ENCODE measurements around the gene DOCK4. TPM values are rescaled to one million over a fixed set of nuclear protein-coding genes. Genes with fewer than 3 reads are reported as not detected.

The DOCK4 gene
- total and polyA plus RNA-seq, 2 experiments from 2014 or later = 2.1 to 5.0 TPM

GRCh38 chr7:112137141-112138101, 68.8 kb downstream of the DOCK4 start:
- 78 to 83% methylated on average over 3 of the region's 3 CpGs for WGBS, 2 experiments (ENCODE audit: low coverage in 1 of 2, low lambda C conversion rate in 2 of 2, missing lambda C conversion rate in 2 of 2)
- Histone ChIP-seq H3K27ac (no peak overlapping the region), H3K9me2 (ENCODE audit: insufficient read depth) (no peaks in the 10 kb centered on the region), H2AFZ (no peak overlapping the region), H3K27me3 (replicated peaks; ENCODE audit: insufficient read depth) (no peaks in the 10 kb centered on the region), H3K4me2 (ENCODE audit: unreplicated experiment) (no peak overlapping the region), H3K9ac (no peak overlapping the region), H3F3A (ENCODE audit: insufficient read depth) (no peaks in the 10 kb centered on the region), H3K79me2 (ENCODE audit: insufficient read depth) (no peaks in the 10 kb centered on the region; the same call in 1 of the 2 replicates), H3K4me3 (no peak overlapping the region), H3K36me3 (ENCODE audit: low read depth) (no peaks in the 10 kb centered on the region), H3K4me1 (ENCODE audit: insufficient read depth) (no peaks in the 10 kb centered on the region), H4K20me1 (ENCODE audit: insufficient read depth) (no peaks in the 10 kb centered on the region), H3K9me3 (ENCODE audit: low read depth) (no peaks in the 10 kb centered on the region)
- TF ChIP-seq EZH2 (IDR thresholded peaks at IDR 0.05; ENCODE audit: insufficient read depth, poor library complexity, severe bottlenecking) = no peak
- TF ChIP-seq EZH2phosphoT487 (IDR thresholded peaks at IDR 0.05; ENCODE audit: insufficient read depth, low read depth) = no peak
- in situ Hi-C loops (cut with MboI) = no loop called here
- DNase-seq = no peak

- 79 to 83% methylated on average over 4 of the region's 4 CpGs for WGBS, 2 experiments (ENCODE audit: low coverage in 1 of 2, low lambda C conversion rate in 2 of 2, missing lambda C conversion rate in 2 of 2)
- no peak for DNase-seq
- in situ Hi-C loops (cut with MboI) = no loop called here
Observed at GRCh38 chr7:112136271-112137008, 69.8 kb downstream of the DOCK4 start.

GRCh38 chr7:112135815-112136214, 70.4 kb downstream of the DOCK4 start:
- H3K27ac ChIP-seq = no peak overlapping the region
- 93 to 95% methylated on average over 1 of the region's 1 CpG for WGBS, 2 experiments (ENCODE audit: low coverage in 1 of 2, low lambda C conversion rate in 2 of 2, missing lambda C conversion rate in 2 of 2)
- no peak overlapping the region for H3K4me3 ChIP-seq
- TF ChIP-seq EZH2 (IDR thresholded peaks at IDR 0.05; ENCODE audit: insufficient read depth, poor library complexity, severe bottlenecking) (no peak), EZH2phosphoT487 (IDR thresholded peaks at IDR 0.05; ENCODE audit: insufficient read depth, low read depth) (no peak)
- H4K20me1 ChIP-seq (ENCODE audit: insufficient read depth) = no peaks in the 10 kb centered on the region
- H3K9me3 ChIP-seq (ENCODE audit: low read depth) = no peaks in the 10 kb centered on the region
- no peak overlapping the region for H3K9ac ChIP-seq
- no peaks in the 10 kb centered on the region for H3K36me3 ChIP-seq (ENCODE audit: low read depth)
- no peaks in the 10 kb centered on the region for H3K4me1 ChIP-seq (ENCODE audit: insufficient read depth)
- no peaks in the 10 kb centered on the region for H3K9me2 ChIP-seq (ENCODE audit: insufficient read depth)
- H2AFZ ChIP-seq = no peak overlapping the region
- in situ Hi-C loops (cut with MboI) = no loop called here
- no peak for DNase-seq
- H3K79me2 ChIP-seq (ENCODE audit: insufficient read depth) = no peaks in the 10 kb centered on the region; the same call in 1 of the 2 replicates
- no peaks in the 10 kb centered on the region for H3F3A ChIP-seq (ENCODE audit: insufficient read depth)
- H3K27me3 ChIP-seq (replicated peaks; ENCODE audit: insufficient read depth) = no peaks in the 10 kb centered on the region
- H3K4me2 ChIP-seq (ENCODE audit: unreplicated experiment) = no peak overlapping the region

More at GRCh38 chr7:112136271-112137008, 69.8 kb downstream of the DOCK4 start:
- H3K27me3 ChIP-seq (replicated peaks; ENCODE audit: insufficient read depth) = no peaks in the 10 kb centered on the region
- no peaks in the 10 kb centered on the region; the same call in 1 of the 2 replicates for H3K79me2 ChIP-seq (ENCODE audit: insufficient read depth)
- TF ChIP-seq EZH2phosphoT487 (IDR thresholded peaks at IDR 0.05; ENCODE audit: insufficient read depth, low read depth) (no peak), EZH2 (IDR thresholded peaks at IDR 0.05; ENCODE audit: insufficient read depth, poor library complexity, severe bottlenecking) (no peak)
- no peak overlapping the region for H3K9ac ChIP-seq
- H3K36me3 ChIP-seq (ENCODE audit: low read depth) = no peaks in the 10 kb centered on the region
- no peak overlapping the region for H3K4me3 ChIP-seq
- H3K4me1 ChIP-seq (ENCODE audit: insufficient read depth) = no peaks in the 10 kb centered on the region
- no peak overlapping the region for H3K4me2 ChIP-seq (ENCODE audit: unreplicated experiment)
- no peaks in the 10 kb centered on the region for H3K9me2 ChIP-seq (ENCODE audit: insufficient read depth)
- no peaks in the 10 kb centered on the region for H3K9me3 ChIP-seq (ENCODE audit: low read depth)
- no peaks in the 10 kb centered on the region for H4K20me1 ChIP-seq (ENCODE audit: insufficient read depth)
- no peaks in the 10 kb centered on the region for H3F3A ChIP-seq (ENCODE audit: insufficient read depth)
- no peak overlapping the region for H2AFZ ChIP-seq
- H3K27ac ChIP-seq = no peak overlapping the region

- in situ Hi-C loops (cut with MboI) = no loop called here
- Histone ChIP-seq H3K27ac (no peak overlapping the region), H3K9me3 (ENCODE audit: low read depth) (no peaks in the 10 kb centered on the region), H3K9me2 (ENCODE audit: insufficient read depth) (no peaks in the 10 kb centered on the region), H3K79me2 (ENCODE audit: insufficient read depth) (no peaks in the 10 kb centered on the region; the same call in 1 of the 2 replicates), H3K4me2 (ENCODE audit: unreplicated experiment) (no peak overlapping the region), H3K27me3 (replicated peaks; ENCODE audit: insufficient read depth) (no peaks in the 10 kb centered on the region), H3K4me1 (ENCODE audit: insufficient read depth) (no peaks in the 10 kb centered on the region), H3K4me3 (no peak overlapping the region), H3K9ac (no peak overlapping the region), H4K20me1 (ENCODE audit: insufficient read depth) (no peaks in the 10 kb centered on the region), H3K36me3 (ENCODE audit: low read depth) (no peaks in the 10 kb centered on the region), H2AFZ (no peak overlapping the region), H3F3A (ENCODE audit: insufficient read depth) (no peaks in the 10 kb centered on the region)
- TF ChIP-seq EZH2 (IDR thresholded peaks at IDR 0.05; ENCODE audit: insufficient read depth, poor library complexity, severe bottlenecking) = no peak
- TF ChIP-seq EZH2phosphoT487 (IDR thresholded peaks at IDR 0.05; ENCODE audit: insufficient read depth, low read depth) = no peak
- WGBS, 2 experiments (ENCODE audit: low coverage in 1 of 2, low lambda C conversion rate in 2 of 2, missing lambda C conversion rate in 2 of 2) = 50 to 59% methylated on average over 3 of the region's 3 CpGs
- no peak for DNase-seq
Observed at GRCh38 chr7:112134039-112134438, 72.2 kb downstream of the DOCK4 start.
